ENCODE measurements around the gene LGALS3.

LGALS3 gene

DNA sequence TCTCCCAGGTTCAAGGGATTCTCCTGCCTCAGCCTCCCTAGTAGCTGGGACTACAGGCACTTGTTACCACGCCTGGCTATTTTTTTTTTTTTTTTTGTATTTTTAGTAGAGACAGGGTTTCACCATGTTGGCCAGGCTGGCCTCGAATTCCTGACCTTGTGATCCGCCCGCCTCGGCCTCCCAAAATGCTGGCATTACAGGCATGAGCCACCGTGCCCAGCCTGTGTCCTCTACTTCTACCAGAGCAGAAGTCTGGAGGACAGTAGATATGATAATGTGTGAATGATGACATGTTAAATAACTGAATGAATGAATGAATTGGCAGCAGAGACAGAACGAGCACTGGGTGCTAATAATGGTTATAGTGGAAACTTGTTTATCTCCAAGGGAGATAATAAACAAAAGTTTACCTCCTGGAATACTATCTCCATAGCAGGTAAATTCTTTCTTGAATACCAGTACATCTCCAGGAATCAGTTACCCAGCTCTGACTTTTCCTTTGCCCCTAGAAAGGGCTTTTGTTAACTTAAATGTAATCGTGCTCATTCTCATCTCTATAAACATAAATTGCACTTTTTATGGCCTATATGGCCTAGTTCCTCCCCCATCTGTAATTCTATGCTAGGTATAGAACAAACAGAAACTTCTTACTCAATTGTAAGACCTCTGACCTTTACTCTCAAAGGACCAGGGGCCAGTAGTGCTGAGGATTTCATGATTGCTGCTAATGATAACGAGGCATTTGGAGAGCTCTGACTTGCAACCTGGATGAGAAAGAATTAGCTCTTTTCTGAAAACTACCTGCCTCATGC, 7.2 kb upstream of the LGALS3 start:
- Histone ChIP-seq H3K79me2 (ENCODE audit: insufficient read depth, low read length) (no peaks in the 10 kb centered on the region), H4K20me1 (ENCODE audit: low read depth, low read length) (no peaks in the 10 kb centered on the region), H3K27ac (ENCODE audit: low read depth, low read length) (no peak overlapping the region), H3K4me3 (ENCODE audit: insufficient read depth, low read length, poor library complexity, severe bottlenecking) (no peak overlapping the region), H3K4me2 (ENCODE audit: low read depth, low read length, poor library complexity, severe bottlenecking) (no peak overlapping the region), H2AFZ (ENCODE audit: low read depth, low read length, severe bottlenecking) (no peak overlapping the region), H3K36me3 (ENCODE audit: low read length) (no peaks in the 10 kb centered on the region), H3K27me3 (ENCODE audit: low read length) (no peaks in the 10 kb centered on the region), H3K9ac (ENCODE audit: low read length) (no peak overlapping the region), H3K9me3 (ENCODE audit: insufficient read depth, low read length) (no peaks in the 10 kb centered on the region), H3K9me2 (replicated peaks; ENCODE audit: insufficient read depth, low read length) (no peaks in the 10 kb centered on the region), H3F3A (ENCODE audit: insufficient read depth) (no peaks in the 10 kb centered on the region)
- TF ChIP-seq CTCF (IDR thresholded peaks at IDR 0.05; ENCODE audit: insufficient read depth, low read length, poor library complexity, severe bottlenecking) = no peak
- no peak for TF ChIP-seq EZH2phosphoT487 (conservative IDR thresholded peaks at IDR 0.05; ENCODE audit: low read length)

- H3F3A ChIP-seq (ENCODE audit: insufficient read depth) = no peaks in the 10 kb centered on the region
- no peak overlapping the region for H3K4me3 ChIP-seq (ENCODE audit: insufficient read depth, low read length, poor library complexity, severe bottlenecking)
- no peak overlapping the region for H3K27ac ChIP-seq (ENCODE audit: low read depth, low read length)
- no peak for TF ChIP-seq CTCF (IDR thresholded peaks at IDR 0.05; ENCODE audit: insufficient read depth, low read length, poor library complexity, severe bottlenecking)
- no peak for TF ChIP-seq EZH2phosphoT487 (conservative IDR thresholded peaks at IDR 0.05; ENCODE audit: low read length)
- H3K9me3 ChIP-seq (ENCODE audit: insufficient read depth, low read length) = no peaks in the 10 kb centered on the region
- H3K27me3 ChIP-seq (ENCODE audit: low read length) = no peaks in the 10 kb centered on the region
- no peaks in the 10 kb centered on the region for H3K79me2 ChIP-seq (ENCODE audit: insufficient read depth, low read length)
- H3K36me3 ChIP-seq (ENCODE audit: low read length) = no peaks in the 10 kb centered on the region
- H4K20me1 ChIP-seq (ENCODE audit: low read depth, low read length) = no peaks in the 10 kb centered on the region
- H3K9me2 ChIP-seq (replicated peaks; ENCODE audit: insufficient read depth, low read length) = no peaks in the 10 kb centered on the region
- H3K4me2 ChIP-seq (ENCODE audit: low read depth, low read length, poor library complexity, severe bottlenecking) = no peak overlapping the region
- no peak overlapping the region for H2AFZ ChIP-seq (ENCODE audit: low read depth, low read length, severe bottlenecking)
- H3K9ac ChIP-seq (ENCODE audit: low read length) = no peak overlapping the region
Observed at GRCh38 chr14:55122440-55122986, 6.5 kb upstream of the LGALS3 start.

- H3K4me2 ChIP-seq (ENCODE audit: low read depth, low read length, poor library complexity, severe bottlenecking) = no peak overlapping the region
- no peaks in the 10 kb centered on the region for H3K27me3 ChIP-seq (ENCODE audit: low read length)
Observed at GRCh38 chr14:55123101-55123500, 6.0 kb upstream of the LGALS3 start.

More at GRCh38 chr14:55123101-55123500, 6.0 kb upstream of the LGALS3 start:
- H2AFZ ChIP-seq (ENCODE audit: low read depth, low read length, severe bottlenecking) = no peak overlapping the region
- H3K27ac ChIP-seq (ENCODE audit: low read depth, low read length) = no peak overlapping the region
- H4K20me1 ChIP-seq (ENCODE audit: low read depth, low read length) = no peaks in the 10 kb centered on the region
- H3K9me2 ChIP-seq (replicated peaks; ENCODE audit: insufficient read depth, low read length) = no peaks in the 10 kb centered on the region
- H3K9ac ChIP-seq (ENCODE audit: low read length) = no peak overlapping the region
- no peaks in the 10 kb centered on the region for H3K79me2 ChIP-seq (ENCODE audit: insufficient read depth, low read length)
- H3K4me3 ChIP-seq (ENCODE audit: insufficient read depth, low read length, poor library complexity, severe bottlenecking) = no peak overlapping the region
- no peaks in the 10 kb centered on the region for H3K36me3 ChIP-seq (ENCODE audit: low read length)
- no peaks in the 10 kb centered on the region for H3K9me3 ChIP-seq (ENCODE audit: insufficient read depth, low read length)
- no peak for TF ChIP-seq EZH2phosphoT487 (conservative IDR thresholded peaks at IDR 0.05; ENCODE audit: low read length)
- no peak for TF ChIP-seq CTCF (IDR thresholded peaks at IDR 0.05; ENCODE audit: insufficient read depth, low read length, poor library complexity, severe bottlenecking)
- no peaks in the 10 kb centered on the region for H3F3A ChIP-seq (ENCODE audit: insufficient read depth)

Measured in SU-DHL-6 (cell line).